ENCODE measurements around the gene PEX1.
A peak's percentile ranks its signal among the peaks of the same experiment; 100 is the strongest.

PEX1 gene

DNA sequence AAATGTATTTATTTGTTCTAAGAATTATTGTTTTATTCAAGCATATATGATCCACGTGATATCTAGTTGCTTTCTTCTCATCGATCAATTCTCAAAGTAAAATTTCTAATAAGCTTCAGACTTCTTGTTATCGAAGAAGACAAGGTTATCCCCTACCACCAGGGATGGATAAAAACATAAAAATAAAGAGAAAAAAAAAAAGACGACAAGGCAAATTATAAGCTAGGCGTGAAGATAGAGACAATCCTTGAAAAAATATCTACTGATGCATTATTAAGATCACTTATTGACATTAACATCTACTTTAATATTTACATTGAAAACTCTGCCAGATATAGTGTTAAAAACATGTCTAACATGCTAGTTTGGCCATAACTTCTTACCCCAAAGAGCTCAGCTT lies 19.4 kb downstream of the PEX1 start:
- TF ChIP-seq, protein P1, sequence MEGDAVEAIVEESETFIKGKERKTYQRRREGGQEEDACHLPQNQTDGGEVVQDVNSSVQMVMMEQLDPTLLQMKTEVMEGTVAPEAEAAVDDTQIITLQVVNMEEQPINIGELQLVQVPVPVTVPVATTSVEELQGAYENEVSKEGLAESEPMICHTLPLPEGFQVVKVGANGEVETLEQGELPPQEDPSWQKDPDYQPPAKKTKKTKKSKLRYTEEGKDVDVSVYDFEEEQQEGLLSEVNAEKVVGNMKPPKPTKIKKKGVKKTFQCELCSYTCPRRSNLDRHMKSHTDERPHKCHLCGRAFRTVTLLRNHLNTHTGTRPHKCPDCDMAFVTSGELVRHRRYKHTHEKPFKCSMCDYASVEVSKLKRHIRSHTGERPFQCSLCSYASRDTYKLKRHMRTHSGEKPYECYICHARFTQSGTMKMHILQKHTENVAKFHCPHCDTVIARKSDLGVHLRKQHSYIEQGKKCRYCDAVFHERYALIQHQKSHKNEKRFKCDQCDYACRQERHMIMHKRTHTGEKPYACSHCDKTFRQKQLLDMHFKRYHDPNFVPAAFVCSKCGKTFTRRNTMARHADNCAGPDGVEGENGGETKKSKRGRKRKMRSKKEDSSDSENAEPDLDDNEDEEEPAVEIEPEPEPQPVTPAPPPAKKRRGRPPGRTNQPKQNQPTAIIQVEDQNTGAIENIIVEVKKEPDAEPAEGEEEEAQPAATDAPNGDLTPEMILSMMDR (conservative IDR thresholded peaks at IDR 0.05; ENCODE audit: control insufficient read depth, insufficient read depth, low read depth, low read length) = no peak
- H3K4me3 ChIP-seq (ENCODE audit: control insufficient read depth, low read depth, low read length) = no peak overlapping the region
- no peak for DNase-seq (ENCODE audit: low read depth)

DNA sequence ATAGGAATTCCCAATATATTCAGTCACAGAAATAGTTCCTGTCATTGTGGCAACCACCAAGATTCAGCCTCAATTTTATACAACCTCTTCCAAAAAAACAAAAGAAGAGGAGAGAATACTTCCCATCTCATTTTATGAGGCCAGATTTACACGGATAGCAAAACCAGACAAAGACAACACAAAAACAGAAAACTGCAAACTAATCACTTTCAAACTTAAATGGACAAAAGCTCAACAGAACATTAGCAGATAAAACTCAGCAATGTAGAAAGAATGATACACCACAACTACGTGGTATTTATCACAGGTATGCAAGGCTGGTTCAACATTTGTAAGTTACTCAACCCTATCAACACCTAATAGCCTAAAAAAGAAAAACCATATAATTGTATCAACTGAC lies 22.0 kb downstream of the PEX1 start:
- H3K4me3 ChIP-seq (ENCODE audit: control insufficient read depth, low read depth, low read length) = no peak overlapping the region
- TF ChIP-seq, protein P1 (conservative IDR thresholded peaks at IDR 0.05; ENCODE audit: control insufficient read depth, insufficient read depth, low read depth, low read length) = no peak
- DNase-seq (ENCODE audit: low read depth) = no peak

DNA sequence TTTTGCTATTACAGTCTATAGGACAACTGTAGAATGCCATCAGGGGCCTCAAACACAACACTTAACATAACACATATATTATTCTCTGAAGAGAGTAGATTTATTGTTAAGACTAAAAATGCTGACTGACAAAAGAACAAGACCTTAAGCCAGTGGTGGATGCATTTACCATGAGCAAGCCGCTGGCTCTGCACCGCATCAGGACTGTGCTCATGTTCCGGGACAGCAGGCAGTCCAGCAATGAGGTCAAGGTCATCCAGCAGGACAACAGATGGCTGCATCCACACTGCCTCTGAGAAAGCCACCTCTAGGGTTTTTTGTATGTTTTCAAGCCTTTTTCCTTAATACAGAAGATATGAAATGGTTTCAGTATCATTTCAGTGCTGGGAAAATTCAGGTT lies 23.8 kb downstream of the PEX1 start:
- H3K4me3 ChIP-seq (ENCODE audit: control insufficient read depth, low read depth, low read length) = no peak overlapping the region
- DNase-seq (ENCODE audit: low read depth) = no peak
- TF ChIP-seq, protein P1 (conservative IDR thresholded peaks at IDR 0.05; ENCODE audit: control insufficient read depth, insufficient read depth, low read depth, low read length) = no peak

DNA sequence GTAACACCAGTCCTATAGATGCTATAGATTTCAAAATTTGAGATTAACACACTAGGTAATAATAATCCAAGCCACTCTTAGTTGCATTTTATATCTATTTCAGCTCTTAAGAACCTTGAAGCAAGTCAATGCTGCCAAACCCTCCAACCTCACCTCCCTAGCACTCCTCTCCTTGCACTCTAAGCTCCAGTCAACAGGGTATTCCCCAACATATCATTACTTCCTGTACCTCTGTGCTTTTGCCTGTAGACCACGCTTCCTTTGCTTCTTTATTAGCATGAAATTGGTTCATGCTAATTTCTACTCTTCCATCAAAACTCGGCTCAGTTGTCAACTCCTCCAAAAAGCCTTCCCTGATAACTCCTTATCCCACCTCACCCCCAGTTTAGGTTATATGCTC lies 24.6 kb downstream of the PEX1 start:
- no peak for DNase-seq (ENCODE audit: low read depth)
- no peak overlapping the region for H3K4me3 ChIP-seq (ENCODE audit: control insufficient read depth, low read depth, low read length)
- TF ChIP-seq, protein P1 (conservative IDR thresholded peaks at IDR 0.05; ENCODE audit: control insufficient read depth, insufficient read depth, low read depth, low read length) = no peak

DNA sequence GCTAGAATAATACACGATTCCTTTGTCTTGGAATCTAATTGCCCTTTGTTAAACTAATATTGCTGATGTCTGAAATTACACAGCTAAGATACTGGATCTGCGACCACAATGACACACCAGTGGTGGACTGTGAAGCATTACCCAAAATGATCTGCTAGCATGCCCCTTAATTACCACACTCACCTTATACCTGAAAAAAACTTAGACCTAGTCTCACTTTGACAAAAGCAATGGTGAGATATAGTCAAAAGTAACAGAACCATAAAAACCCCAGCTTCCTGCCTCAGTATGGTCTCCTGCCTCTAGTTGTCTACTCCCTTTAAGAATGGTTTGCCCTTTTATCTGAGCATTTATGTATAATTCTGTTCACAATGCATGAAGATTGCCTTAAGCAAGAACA lies 29.8 kb downstream of the PEX1 start:
- H3K4me3 ChIP-seq (ENCODE audit: control insufficient read depth, low read depth, low read length) = no peak overlapping the region
- DNase-seq (ENCODE audit: low read depth) = no peak
- TF ChIP-seq, protein P1 (conservative IDR thresholded peaks at IDR 0.05; ENCODE audit: control insufficient read depth, insufficient read depth, low read depth, low read length) = no peak

GRCh38 chr7:92496876-92497275 lies 31.4 kb downstream of the PEX1 start:
- TF ChIP-seq, protein P1 (conservative IDR thresholded peaks at IDR 0.05; ENCODE audit: control insufficient read depth, insufficient read depth, low read depth, low read length) = no peak
- DNase-seq (ENCODE audit: low read depth) = peak; percentile 26
- no peak overlapping the region for H3K4me3 ChIP-seq (ENCODE audit: control insufficient read depth, low read depth, low read length)

DNA sequence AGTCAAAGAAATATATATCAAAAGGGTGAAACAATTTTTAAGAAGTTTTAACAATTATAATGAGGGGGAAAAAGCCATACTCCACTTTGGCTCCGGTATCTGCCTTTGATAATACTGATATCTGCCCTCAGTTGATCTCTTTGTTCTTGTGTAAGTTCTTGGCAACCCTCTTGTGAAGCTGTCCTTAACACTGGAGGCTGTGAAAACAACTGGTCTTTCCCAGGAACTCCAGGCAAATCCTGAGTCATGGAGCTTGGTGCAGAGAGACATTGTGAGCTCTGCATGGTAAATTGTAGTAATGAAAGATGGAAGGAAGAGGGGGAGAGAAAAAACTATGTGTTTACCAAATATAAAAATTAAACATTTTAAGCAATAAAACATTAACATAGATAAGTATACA lies 38.7 kb downstream of the PEX1 start:
- H3K4me3 ChIP-seq (ENCODE audit: control insufficient read depth, low read depth, low read length) = no peak overlapping the region
- DNase-seq (ENCODE audit: low read depth) = peak; percentile 16
- TF ChIP-seq, protein P1 (conservative IDR thresholded peaks at IDR 0.05; ENCODE audit: control insufficient read depth, insufficient read depth, low read depth, low read length) = no peak
